SK-N-MC (cell line): ENCODE data around the gene DNMBP.

ENCODE experiments used
- EZH2 ChIP-seq: fragments of 200-600 bp; sonication (generic); IDR thresholded peaks from one replicate; pipeline ENCODE4 v1.6.1; 2017; ENCODE audit warnings: antibody characterized with exemption
- POLR2AphosphoS5 ChIP-seq: IDR thresholded peaks from 2 replicates; pipeline ENCODE4 v1.6.1; 2012; ENCODE audit warnings: mild to moderate bottlenecking, low read depth, low read length, borderline replicate concordance

GRCh38 chr10:99895867-99896266 is 113.9 kb downstream of the DNMBP start:
- TF ChIP-seq EZH2 (no peak), POLR2AphosphoS5 (no peak)
